Activated CD4-positive, alpha-beta memory T cell treated with anti-CD3 and anti-CD28 coated beads, Interleukin-2, amount 10 ng/mL, durations not matched to agents 7 days and 5 days (primary cell): ENCODE data around the gene PNPLA2. TPM values are rescaled to one million over a fixed set of nuclear protein-coding genes. Genes with fewer than 3 reads are reported as not detected.

Experiments
- CTCF ChIA-PET: fragments of 350-600 bp; sonication (Branson Sonifier 250); formaldehyde crosslinking; loops from one replicate; lab custom pipeline; 2021; ENCODE audit warnings: antibody characterized with exemption, inconsistent platforms; lab: Charles Lee
- POLR2A ChIA-PET: fragments of 350-600 bp; sonication (Branson Sonifier 250); formaldehyde crosslinking; loops from one replicate; lab custom pipeline; 2021; ENCODE audit warnings: antibody characterized with exemption; lab: Charles Lee
- DNase-seq: peaks from one replicate; pipeline ENCODE4 v3.0.0-alpha.2; 2020
- H3K27ac Mint-ChIP-seq: one replicate; pipeline ENCODE4 v1.8.0; 2021; ENCODE audit warnings: mild to moderate bottlenecking, mixed read lengths
- H3K27me3 Mint-ChIP-seq: one replicate; pipeline ENCODE4 v1.8.0; 2021; ENCODE audit warnings: mixed read lengths
- H3K36me3 Mint-ChIP-seq: one replicate; pipeline ENCODE4 v1.8.0; 2021; ENCODE audit warnings: low read depth, mixed read lengths
- H3K4me1 Mint-ChIP-seq: one replicate; pipeline ENCODE4 v1.8.0; 2021; ENCODE audit warnings: mixed read lengths
- H3K4me3 Mint-ChIP-seq: one replicate; pipeline ENCODE4 v1.8.0; 2021; ENCODE audit warnings: mild to moderate bottlenecking, mixed read lengths
- H3K9me3 Mint-ChIP-seq: one replicate; pipeline ENCODE4 v1.8.0; 2021; ENCODE audit warnings: mixed read lengths
- total RNA-seq, 2 experiments: library from RNA; stranded (reverse); gene quantifications; one replicate each; pipeline ENCODE4 v1.2.3, GENCODE V29; 2021

PNPLA2 gene, protein sequence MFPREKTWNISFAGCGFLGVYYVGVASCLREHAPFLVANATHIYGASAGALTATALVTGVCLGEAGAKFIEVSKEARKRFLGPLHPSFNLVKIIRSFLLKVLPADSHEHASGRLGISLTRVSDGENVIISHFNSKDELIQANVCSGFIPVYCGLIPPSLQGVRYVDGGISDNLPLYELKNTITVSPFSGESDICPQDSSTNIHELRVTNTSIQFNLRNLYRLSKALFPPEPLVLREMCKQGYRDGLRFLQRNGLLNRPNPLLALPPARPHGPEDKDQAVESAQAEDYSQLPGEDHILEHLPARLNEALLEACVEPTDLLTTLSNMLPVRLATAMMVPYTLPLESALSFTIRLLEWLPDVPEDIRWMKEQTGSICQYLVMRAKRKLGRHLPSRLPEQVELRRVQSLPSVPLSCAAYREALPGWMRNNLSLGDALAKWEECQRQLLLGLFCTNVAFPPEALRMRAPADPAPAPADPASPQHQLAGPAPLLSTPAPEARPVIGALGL
- 10 to 100 TPM; 66.8 to 70.9 TPM for total RNA-seq

DNA sequence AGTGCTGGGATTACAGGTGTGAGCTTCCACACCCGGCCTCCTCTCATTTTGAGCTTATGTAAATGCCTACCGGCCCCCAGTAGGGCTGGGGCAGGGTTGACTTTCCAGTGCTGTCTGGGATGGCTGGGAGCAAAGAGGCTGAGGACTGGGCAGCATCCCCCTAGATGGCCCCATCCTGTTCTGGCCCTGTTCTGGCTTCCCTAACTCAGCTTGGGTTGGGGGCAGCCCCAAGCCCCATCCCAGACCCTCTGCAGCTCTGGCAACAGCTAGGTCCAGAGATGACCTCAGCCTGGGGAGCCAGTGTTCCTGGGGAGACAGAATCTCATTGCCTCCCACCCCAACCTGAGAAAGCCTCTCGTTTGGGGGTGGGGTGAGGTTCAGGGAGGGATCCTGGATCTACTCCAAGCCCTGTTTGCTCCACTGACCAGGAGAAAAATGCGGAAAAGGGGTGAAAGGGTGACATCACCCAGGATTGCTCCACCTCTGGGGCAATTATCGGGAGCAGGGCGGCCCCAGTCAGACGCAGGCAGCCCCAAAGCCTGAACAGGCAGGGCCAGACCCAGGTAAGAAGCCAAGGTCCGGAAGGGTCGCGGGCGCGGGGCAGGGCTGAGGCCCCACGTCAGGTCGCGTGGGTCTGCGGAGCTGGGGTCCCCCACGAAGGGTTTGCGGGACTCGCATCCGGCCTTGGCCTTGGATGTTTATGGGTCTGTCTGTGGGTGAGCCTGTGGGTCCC lies at the start of gene PNPLA2:
PNPLA2 (plus strand) TSS at position 519 of the 733 bp plus-strand sequence. CDS start 805 bp downstream, outside the sequence.
- CTCF ChIA-PET = interaction anchor here (1.2 to 2.0 kb wide), 4 partner anchors 7 to 369 kb away, joined by 3 to 8 read pairs (median 4); partner anchors contain the start of genes DEAF1, PTDSS2, RPLP2 and TMEM80
- Mint-ChIP-seq H3K36me3 (peaks cover 4% of the 10 kb centered on the region), H3K4me3 (peak within 1 kb of the TSS; percentile 74), H3K27me3 (no peaks in the 10 kb centered on the region), H3K27ac (peak within 1 kb of the TSS; percentile 47), H3K9me3 (no peaks in the 10 kb centered on the region), H3K4me1 (peaks cover 15% of the 10 kb centered on the region)
- no peak for DNase-seq
- POLR2A ChIA-PET = interaction anchor here (1.0 to 5.2 kb wide), 10 partner anchors 8 to 29 kb away, joined by 3 to 74 read pairs (median 8); partner anchors contain the start of genes CD151, CRACR2B, PIDD1 and POLR2L

DNA sequence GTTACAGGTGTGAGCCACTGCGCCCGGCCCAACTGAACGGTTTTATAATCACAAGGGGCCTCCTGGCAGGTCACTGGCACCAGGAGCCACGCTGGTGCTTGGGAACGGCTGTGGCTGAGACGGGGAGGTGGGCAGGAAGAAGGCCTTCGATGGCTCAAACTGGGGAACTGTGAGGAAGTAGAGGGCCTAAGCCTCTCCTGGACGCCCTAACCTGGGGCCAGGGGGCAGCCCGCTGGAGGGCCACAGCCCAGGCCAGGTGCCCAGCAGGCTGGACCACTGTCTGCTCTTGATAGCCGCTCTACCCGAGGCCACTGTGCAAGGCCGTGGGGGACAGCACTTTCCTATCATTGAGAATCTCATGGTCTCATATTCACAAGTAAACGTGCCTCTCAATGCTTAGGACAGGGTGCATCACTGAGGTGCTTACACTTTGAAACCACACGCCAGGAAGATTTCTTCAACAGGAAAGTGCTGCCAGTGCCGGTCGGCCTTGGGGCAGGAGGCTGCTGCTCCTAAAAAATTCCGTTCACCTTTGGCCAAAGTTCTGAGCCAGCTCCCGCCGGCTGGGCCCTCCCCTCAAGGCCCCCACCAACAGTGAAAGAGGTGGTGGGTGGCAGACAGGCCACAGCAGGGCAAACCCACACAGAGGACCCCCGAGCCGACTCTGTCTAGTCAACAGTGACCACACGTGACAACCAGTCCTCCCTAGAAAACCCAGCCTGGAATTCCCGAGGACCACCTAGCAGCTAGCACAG lies 48.6 kb upstream of the PNPLA2 start:
- Mint-ChIP-seq H3K4me3 (no peak overlapping the region), H3K9me3 (no peaks in the 10 kb centered on the region), H3K27me3 (no peaks in the 10 kb centered on the region), H3K4me1 (peaks cover 11% of the 10 kb centered on the region), H3K27ac (no peak overlapping the region), H3K36me3 (peaks cover 15% of the 10 kb centered on the region)
- ChIA-PET POLR2A (interaction anchor here (1.4 kb wide), 1 partner anchor 25 kb away, joined by 5 read pairs; no protein-coding TSS in a partner anchor), CTCF (no interaction called here)
- no peak for DNase-seq

DNA sequence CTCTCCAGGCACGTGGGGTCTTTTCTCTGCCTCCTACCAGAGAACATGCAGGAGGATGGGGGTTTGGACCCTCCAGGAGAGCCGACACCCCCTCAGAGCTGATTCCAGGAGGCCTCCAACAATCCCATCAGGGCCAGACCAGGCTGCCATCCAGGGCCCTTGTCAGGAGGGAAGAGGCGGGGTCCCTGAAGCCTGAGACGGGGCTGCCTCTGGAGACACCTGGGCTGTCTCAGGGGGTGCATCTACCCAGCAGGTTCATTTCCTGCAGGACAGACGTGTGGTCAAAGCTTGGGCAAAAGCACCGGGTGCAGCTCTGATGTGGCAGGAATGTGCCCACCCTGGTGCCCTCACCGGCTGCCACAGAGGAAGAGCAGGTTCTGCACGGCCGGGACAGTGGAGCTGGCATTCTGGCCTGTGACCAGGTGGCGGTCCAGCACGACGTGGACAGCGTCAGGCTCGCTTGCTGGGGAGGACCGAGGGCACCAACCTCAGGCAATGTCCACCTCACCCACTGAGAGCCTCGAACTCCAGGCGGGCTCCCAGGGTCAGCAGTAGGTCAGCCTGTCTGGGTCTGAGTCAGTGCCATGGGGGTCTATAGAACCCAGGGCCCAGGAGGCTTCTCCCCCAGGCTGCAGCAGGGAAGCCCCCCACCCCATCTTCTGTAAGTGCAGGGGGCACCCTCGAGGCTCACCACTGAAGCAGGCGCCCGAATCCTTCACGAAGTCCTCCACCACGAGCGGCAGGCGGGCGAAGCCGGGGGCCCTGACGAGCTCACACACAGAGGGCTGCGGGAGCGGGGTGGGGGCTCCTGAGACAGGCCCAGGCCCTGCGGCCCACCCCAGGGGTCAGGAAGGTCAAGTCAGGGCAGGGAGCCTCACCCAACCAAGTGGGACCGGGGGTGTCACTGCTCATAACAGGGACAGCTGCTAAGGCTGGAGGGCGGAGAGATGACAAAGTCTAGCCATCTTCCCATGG lies 47.8 kb upstream of the PNPLA2 start:
- H3K36me3 Mint-ChIP-seq = peaks cover 11% of the 10 kb centered on the region
- ChIA-PET CTCF (no interaction called here), POLR2A (interaction anchor here (1.4 kb wide), 1 partner anchor 25 kb away, joined by 5 read pairs; no protein-coding TSS in a partner anchor)
- peaks cover 17% of the 10 kb centered on the region for H3K4me1 Mint-ChIP-seq
- no peak overlapping the region for H3K27ac Mint-ChIP-seq
- H3K4me3 Mint-ChIP-seq = no peak overlapping the region
- no peaks in the 10 kb centered on the region for H3K9me3 Mint-ChIP-seq
- no peaks in the 10 kb centered on the region for H3K27me3 Mint-ChIP-seq
- no peak for DNase-seq

DNA sequence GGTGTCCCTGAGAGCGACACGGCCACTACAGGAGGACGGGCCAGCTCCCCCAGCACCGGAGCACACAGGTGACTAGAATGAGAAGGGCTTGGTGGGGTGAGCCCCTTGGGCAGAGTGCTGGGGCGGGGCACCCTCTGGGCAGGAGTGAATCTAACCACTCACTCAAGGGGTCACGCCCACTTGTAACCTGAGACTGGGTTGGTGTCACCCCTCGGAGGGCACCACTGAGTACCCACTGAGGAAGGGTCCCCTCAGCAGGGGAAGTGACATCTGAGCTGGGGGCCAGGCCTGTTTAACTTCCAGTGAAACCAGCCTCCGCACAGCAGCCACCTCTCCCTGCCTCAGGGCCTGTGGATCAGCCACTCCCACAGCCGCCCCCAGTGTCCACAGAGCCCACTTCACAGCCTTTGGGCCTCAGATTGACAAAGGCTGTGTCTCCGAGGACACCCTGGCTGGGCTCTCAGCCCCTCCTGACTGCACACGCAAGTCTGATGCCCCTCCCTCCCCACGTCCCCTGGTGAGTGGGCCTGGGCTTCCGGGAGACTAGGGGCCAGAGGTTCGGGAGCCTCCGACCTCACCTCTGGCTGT lies 47.0 kb upstream of the PNPLA2 start:
- H3K9me3 Mint-ChIP-seq = no peaks in the 10 kb centered on the region
- no peak for DNase-seq
- CTCF ChIA-PET = interaction anchor here (1.0 kb wide), 1 partner anchor 35 kb away, joined by 4 read pairs; no protein-coding TSS in a partner anchor
- H3K4me1 Mint-ChIP-seq = peaks cover 21% of the 10 kb centered on the region
- H3K27me3 Mint-ChIP-seq = no peaks in the 10 kb centered on the region
- POLR2A ChIA-PET = interaction anchor here (1.4 kb wide), 1 partner anchor 24 kb away, joined by 5 read pairs; no protein-coding TSS in a partner anchor
- H3K27ac Mint-ChIP-seq = no peak overlapping the region
- peaks cover 8% of the 10 kb centered on the region for H3K36me3 Mint-ChIP-seq
- no peak overlapping the region for H3K4me3 Mint-ChIP-seq

DNA sequence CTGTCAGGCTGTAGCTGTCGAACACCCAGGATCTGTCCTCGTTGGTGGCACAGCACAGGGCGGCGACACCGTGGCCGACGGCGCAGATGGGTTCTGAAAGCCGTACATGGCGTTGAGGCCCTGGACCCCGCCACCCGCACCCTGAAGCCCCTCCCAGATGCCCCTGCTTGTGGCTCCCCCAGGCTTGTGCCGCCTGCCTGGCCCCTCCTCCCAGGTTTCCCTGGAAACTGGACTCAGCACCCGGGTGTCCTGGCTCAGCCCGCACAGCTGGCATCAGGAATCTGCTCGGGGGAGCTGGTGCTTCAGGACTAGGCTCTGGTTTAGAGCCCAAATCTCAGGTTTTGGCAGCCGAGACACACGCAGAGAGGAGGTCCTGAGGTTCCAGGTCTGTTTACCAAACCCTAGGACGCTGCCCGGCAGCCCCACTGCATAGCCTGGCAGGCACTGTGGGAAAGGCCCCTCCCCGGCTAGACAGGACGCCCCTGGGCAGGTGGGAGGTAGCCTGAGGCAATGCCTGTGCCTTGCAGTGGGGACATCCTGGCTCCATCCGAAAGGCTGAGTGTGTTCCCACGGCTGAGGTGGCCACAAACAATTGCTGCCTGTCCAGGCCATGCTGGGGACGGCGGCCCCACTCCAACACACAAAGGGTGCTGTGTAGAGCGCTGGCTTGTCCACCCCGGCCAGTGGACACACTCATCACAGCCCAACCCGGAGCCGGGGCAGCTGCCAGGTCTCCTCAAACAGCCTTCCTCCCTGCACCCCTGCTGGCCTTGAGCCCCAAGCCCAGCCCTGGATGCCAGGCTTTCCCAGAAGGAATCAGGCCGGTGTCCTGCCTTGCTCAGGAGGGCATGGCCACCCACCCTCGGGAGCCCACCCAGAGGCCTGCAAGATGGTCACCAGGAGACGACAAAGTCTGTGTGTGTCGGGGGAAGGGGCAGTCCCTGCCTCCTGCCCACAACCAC lies 46.0 kb upstream of the PNPLA2 start:
- H3K9me3 Mint-ChIP-seq = no peaks in the 10 kb centered on the region

DNA sequence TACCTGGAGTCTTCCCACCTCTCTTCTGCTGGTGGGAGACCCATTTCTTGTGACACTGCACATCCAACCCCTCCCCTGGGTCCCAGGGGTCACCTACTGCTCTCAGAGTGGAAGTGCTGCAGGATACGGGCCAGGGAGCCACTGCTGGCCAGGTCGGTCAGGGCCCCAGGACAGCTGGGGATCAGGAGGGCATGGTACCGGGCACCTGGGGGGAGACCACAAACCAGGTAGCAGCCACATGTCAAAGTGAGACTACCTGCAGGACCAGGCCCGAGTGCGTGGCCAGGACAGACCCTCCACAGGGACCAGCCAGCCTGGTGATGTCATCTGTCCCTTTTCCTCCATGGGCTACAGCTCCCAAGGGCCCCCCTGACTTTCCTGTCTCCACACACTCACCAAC lies 45.3 kb upstream of the PNPLA2 start:
- no peaks in the 10 kb centered on the region for H3K27me3 Mint-ChIP-seq
- H3K9me3 Mint-ChIP-seq = no peaks in the 10 kb centered on the region
- ChIA-PET POLR2A (no interaction called here), CTCF (no interaction called here)
- no peak overlapping the region for H3K4me3 Mint-ChIP-seq
- H3K36me3 Mint-ChIP-seq = peaks cover 7% of the 10 kb centered on the region
- H3K27ac Mint-ChIP-seq = no peak overlapping the region
- no peak for DNase-seq
- H3K4me1 Mint-ChIP-seq = peaks cover 18% of the 10 kb centered on the region

More for the DNA sequence above, 46.0 kb upstream of the PNPLA2 start:
- Mint-ChIP-seq H3K4me1 (peaks cover 18% of the 10 kb centered on the region), H3K36me3 (peaks cover 7% of the 10 kb centered on the region), H3K27ac (no peak overlapping the region), H3K27me3 (no peaks in the 10 kb centered on the region), H3K4me3 (no peak overlapping the region)
- CTCF ChIA-PET = interaction anchor here (1.0 kb wide), 1 partner anchor 34 kb away, joined by 4 read pairs; no protein-coding TSS in a partner anchor
- DNase-seq = no peak
- POLR2A ChIA-PET = no interaction called here

DNA sequence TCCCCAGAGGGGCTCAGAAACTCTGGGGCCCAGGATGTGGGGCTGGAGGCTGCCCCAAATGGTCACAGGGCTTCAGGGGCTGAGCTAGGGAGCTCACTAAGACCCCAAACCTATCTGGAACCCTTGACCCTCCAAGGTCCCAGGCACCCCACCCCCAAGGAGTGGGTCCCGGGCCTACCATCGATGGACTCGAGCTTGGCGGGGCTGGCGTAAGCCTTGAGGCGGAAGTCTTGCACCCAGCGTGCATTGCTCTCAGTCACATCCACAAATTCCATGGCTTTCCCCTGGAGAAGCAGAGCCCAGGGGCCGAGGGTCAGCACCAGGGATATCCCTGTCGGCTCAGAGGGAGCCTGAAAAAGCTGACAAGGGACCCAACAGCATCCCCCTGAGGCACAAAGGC lies 44.9 kb upstream of the PNPLA2 start:
- no peak overlapping the region for H3K27ac Mint-ChIP-seq
- POLR2A ChIA-PET = no interaction called here

DNA sequence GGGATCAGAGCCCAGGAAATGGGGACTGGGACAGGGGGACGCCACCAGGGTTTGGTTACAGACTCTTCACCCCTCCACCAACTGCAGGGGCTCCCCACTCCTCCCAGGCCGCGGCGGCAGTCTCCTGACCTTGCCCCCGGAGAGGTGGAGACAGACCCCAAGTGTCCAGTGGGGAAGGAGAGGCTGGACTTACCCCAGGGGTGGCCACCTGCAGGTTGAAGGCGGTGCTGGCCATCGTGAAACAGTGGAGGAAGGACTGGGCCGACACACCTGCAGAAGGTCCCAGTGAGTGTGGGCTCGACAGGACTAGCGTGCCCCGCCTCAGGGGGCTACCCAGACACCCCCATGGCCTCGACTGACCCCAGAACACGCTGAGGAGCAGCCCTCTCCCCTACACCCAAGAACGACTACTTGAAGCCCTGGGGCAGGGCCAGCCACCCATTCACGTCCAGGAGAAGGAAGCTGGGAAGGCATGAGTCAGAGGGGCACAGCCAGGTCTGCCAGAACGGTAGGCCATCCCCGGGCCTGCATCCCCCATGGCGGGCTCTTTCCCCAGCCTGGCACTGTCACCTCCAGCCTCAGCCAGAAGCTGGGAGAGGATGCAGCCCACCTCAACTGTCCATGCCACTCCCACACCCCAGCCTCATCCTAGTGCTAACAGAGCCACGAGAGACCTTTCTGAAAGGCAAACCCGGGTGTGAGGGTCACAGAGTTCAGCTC lies 43.7 kb upstream of the PNPLA2 start:
- peaks cover 28% of the 10 kb centered on the region for H3K4me1 Mint-ChIP-seq
- H3K4me3 Mint-ChIP-seq = peak overlapping the region; percentile 61
- no peaks in the 10 kb centered on the region for H3K27me3 Mint-ChIP-seq
- DNase-seq = no peak
- no peak overlapping the region for H3K27ac Mint-ChIP-seq
- ChIA-PET POLR2A (interaction anchor here (1.0 to 2.4 kb wide), 4 partner anchors 9 to 80 kb away, joined by 3 to 14 read pairs (median 5); partner anchors contain the start of genes DEAF1, TALDO1 and TMEM80), CTCF (no interaction called here)
- peaks cover 5% of the 10 kb centered on the region for H3K36me3 Mint-ChIP-seq
- no peaks in the 10 kb centered on the region for H3K9me3 Mint-ChIP-seq

More for the DNA sequence above, 44.9 kb upstream of the PNPLA2 start:
- H3K9me3 Mint-ChIP-seq = no peaks in the 10 kb centered on the region
- no peak overlapping the region for H3K4me3 Mint-ChIP-seq
- CTCF ChIA-PET = no interaction called here
- peaks cover 7% of the 10 kb centered on the region for H3K36me3 Mint-ChIP-seq
- H3K4me1 Mint-ChIP-seq = peaks cover 19% of the 10 kb centered on the region
- no peak for DNase-seq
- H3K27me3 Mint-ChIP-seq = no peaks in the 10 kb centered on the region

DNA sequence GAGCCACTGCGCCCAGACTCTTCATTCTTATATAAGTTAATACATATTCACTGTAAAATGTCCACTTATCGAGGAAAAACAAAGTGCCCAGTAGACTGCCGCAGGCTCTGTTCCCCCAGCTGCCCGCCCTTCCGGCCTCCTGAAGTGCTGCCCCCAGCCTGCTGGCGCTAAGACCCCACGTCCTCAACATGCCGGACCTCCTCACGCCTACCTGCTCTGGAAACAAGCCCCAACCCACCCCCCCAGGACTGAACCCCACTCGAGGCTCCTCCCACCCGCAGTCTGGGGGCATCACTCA lies 42.5 kb upstream of the PNPLA2 start:
- POLR2A ChIA-PET = interaction anchor here (1.0 to 3.5 kb wide), 10 partner anchors 11 to 81 kb away, joined by 3 to 35 read pairs (median 6); partner anchors contain the start of genes DEAF1, PIDD1, RPLP2 and TALDO1
- DNase-seq = no peak
- peaks cover 2% of the 10 kb centered on the region for H3K36me3 Mint-ChIP-seq
- peak overlapping the region; percentile 81 for H3K4me3 Mint-ChIP-seq
- no peaks in the 10 kb centered on the region for H3K27me3 Mint-ChIP-seq
- H3K9me3 Mint-ChIP-seq = no peaks in the 10 kb centered on the region
- H3K4me1 Mint-ChIP-seq = peaks cover 35% of the 10 kb centered on the region
- H3K27ac Mint-ChIP-seq = peak overlapping the region; percentile 63
- CTCF ChIA-PET = interaction anchor here (0.6 to 1.1 kb wide), 2 partner anchors 328 to 475 kb away, joined by 3 to 5 read pairs; no protein-coding TSS in a partner anchor
